ENCODE data around the gene AOPEP.

AOPEP gene

DNA sequence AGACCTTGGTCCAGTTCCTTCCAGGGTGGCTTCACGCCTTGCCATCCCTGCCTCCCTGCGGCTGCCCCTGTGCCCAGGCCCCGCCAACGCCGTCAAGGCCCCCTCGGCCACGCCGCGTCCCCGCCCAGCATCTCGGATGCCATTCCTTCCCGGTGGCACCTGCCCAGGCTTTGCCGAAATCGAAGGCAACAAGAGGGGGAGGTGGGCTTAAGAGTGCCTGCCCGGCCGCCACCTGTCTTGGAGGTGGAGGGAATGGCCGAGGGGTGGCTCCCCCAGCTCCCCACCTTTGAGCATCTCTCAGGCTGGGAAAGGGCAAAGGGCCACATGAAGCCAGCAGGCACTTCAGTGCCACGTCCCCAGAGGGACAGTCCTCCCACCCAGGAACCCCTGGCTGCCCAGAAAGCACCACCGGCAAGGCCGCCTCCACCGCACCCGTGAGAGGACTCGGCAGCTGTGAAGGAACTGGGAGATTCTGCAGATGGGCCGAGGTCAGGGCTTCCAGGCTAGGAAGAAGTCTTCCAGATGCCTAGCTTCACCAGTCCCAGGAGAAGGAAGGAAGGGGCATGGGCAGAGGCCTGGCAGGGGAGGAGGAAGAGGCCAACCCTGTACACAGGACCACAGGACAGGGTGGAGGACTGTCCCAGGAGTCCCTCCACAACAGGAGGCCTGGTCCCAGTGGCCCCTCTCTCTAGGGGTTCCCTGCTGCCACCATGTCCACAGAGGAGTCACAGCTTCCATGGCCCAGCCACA, 373.0 kb downstream of the AOPEP start:
- DNase-seq (ENCODE audit: low read depth), result no peak

DNA sequence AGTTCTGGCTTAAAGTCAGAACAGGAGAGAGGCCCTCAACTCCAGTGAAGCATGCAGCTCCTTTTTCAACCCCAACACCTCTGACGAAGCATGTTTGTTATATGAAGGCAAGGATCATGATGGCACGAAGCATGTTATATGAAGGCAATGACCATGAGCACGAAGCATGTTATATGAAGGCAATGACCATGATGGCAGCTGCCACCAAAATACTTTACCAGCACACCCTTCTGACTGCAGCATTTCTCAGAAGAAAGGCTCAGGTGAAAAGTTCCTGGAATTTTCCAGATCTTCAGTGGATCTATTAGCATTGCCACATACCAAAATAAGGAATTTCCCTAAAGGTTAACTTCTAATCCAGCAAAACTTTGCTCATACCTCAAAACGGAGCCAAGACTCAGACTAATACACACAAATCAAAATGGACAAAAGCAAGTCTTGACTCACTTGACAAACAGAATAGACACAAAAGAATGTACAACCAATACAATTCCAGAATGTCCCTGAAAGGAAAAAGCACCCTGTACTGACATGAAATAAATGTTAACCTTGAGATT, 373.6 kb downstream of the AOPEP start:
- no peak for DNase-seq (ENCODE audit: low read depth)

DNA sequence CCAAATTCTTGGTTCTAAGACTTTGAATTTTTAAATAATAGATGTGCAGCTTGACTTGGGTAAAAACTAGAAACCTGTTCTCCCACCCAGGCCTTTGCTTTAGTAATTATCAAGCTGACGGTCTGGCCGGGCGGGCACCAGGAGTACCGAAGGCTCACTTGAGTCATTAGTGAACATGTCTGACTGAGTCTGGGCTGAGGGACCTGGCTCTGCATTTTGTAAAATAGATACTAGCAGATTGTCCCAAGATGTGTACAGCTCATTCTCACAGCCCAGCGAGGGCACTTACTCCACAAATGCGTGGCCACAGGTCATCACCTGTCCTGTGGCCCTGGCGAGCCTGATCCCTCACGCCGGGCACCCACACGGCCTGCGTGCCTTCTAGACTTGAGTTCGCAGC, 374.8 kb downstream of the AOPEP start:
- DNase-seq (ENCODE audit: low read depth), result no peak

DNA sequence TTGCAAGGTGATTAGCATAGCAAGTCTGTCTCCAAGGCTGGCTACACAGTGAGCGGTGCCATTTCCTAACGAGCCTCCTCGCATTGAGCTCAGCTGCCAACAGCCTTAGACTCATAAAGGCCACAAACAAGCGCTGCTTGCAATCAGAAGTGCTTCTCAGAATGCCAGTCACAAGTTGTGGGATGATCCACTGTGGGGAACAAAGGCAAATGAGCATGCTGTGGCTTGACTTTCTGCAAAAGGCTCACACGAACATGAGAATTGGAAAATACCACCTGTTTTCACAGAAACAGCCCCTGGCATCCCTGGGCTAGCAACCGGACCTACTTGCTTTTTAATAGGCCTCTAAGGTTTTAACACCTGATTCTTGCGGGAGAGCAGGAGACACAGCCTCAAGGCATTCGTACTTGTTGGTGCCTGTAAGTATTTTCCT, 375.5 kb downstream of the AOPEP start:
- DNase-seq (ENCODE audit: low read depth), result no peak

DNA sequence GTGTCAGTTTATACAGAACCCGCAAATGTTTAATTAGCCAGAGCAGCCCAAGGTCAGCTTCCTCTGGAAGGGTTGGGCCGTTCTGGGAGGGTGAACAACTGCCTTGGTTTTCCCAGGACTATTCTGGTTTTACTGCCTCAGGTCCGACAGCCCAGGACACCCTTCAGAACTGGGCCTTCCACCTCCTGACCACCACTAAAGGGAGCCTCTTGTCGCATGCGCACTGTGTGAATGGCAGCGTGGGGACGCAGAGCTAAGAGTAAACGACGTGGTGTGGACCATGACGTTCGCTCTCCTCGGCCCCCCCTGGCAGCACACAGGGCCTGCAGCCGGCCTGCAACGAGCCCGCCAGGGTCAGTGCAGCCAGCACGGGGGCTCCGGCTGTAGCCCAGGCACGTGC, 376.1 kb downstream of the AOPEP start:
- no peak for DNase-seq (ENCODE audit: low read depth)

DNA sequence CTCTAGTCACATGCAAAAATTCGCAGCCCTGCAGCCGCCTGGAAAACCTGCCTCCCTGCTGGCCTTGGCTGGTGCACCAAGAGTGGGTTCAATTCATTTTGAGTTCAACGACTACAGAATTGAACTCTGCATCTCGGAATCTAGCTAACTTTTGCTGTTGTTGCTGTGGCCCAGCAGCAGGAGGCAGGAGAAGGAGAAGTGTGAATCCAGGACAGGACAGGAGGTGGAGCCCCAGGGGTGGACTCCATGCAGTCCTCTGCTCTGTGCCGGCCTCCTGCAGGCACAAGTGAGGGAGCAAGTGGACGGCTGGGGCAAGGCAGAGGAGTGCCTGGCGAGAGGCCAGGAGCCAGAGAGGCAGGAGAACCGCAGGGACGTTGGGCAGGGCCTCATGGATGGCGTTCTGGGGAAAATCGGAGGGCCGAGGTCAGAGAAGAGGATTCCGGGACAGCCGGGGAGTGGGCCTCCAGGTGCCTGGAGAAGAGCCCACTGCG, 376.8 kb downstream of the AOPEP start:
- DNase-seq (ENCODE audit: low read depth), result no peak

DNA sequence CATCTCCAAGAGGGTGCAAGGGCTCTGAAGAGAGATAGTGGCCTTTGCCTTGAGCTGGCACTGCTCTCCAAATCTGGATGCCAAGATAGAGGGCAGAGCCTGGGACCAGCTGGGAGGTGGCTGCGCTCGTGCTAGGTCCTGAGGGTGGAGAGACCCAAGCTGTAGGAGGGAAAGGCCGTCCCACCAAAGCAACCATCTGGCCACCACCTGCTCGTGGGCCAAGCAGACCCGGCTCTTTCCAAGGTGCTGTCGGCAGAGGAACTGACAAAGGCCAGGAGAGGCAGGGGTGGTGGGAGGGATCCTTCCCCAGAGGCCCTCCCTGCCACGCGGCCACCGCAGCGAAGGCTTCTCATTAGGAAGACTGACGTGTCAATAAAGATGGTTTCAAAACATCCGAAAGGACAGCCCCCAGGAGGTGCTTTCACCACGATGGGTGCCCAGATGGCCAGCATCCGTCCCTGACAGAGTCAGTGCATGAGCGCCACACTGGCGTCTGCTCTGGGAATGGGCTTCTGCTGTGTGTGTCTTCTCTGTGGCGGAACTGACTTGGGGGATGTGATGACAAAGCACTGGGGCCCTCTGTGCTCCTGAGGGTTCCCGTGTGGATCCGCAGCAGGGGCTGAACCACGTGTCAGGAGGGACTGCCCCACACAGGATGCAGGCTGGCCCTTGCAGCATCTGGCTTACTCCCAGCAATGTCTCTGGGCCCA, 377.5 kb downstream of the AOPEP start:
- DNase-seq (ENCODE audit: low read depth), result no peak

DNA sequence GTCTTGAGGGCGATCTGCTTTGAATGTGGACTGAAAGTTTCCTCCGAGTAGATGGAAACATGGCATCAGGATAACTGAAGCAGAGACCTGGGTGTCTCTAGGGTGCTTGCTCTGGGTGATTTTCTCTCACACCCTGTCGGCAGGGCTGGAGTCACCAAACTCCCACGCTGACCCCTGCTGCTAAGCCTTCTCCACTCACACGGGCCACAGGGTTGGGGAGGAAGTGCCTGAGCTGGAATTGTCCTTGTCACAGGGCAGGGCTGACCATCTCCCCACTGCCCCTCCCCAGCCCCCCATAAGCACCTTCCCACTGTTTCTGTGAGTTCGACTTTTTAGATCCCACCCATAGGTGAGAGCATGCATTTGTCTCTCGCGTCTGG, 378.1 kb downstream of the AOPEP start:
- no peak for DNase-seq (ENCODE audit: low read depth)

DNA sequence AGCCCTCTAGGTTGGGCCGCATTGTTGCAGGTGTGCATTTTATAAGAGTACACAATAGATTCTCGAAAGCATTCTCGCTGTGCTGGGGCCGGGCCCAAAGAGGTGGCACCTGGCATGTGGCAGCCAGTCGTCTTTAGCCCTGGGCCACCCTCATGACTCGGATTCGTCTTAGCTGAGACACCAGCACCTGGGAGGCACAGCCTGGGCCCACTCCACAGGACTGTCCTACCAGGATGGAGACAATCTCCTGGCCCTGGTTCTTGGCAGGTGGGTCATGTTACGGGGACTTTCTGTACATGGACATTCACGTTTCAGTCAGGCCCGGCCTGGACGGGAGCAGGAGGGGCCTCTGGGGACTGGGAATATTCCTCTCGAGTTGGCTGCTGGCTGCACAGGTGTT, 378.5 kb downstream of the AOPEP start:
- DNase-seq (ENCODE audit: low read depth), result no peak

DNA sequence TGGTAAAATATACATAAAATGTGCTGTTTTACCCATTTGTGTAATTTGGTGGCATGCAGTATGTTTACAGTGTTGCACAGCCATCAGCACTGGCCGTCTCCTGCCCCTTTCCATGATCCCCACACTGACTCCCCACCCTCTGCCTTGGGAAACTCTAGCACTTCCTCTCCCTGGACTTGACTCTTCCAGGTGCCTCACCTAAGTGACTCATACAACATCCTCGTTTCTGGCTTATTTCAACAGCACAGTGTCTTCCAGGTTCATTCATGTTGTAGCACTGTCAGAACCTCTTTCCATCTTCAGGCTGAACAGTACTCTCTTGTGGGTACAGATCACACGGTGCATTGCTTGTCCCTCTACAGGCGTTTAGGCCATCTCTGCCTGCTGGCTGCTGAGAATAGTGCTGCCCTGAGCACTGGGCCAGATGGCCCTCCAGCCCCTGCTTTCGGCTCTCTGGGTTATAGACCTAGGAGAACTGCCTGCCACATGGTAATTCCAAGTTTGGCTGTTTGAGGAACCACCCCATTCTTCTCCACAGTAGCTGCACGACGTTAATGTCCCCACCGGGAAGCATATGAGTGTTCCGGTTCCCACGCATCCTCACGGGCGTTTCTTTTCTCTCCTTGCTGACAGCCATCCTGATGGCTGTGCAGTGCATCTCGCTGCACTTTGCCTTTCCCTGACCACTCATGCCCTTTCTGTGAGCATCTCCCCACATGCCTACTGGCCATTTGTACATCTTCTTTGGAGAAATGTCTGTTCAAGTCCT, 379.2 kb downstream of the AOPEP start:
- no peak for DNase-seq (ENCODE audit: low read depth)

DNA sequence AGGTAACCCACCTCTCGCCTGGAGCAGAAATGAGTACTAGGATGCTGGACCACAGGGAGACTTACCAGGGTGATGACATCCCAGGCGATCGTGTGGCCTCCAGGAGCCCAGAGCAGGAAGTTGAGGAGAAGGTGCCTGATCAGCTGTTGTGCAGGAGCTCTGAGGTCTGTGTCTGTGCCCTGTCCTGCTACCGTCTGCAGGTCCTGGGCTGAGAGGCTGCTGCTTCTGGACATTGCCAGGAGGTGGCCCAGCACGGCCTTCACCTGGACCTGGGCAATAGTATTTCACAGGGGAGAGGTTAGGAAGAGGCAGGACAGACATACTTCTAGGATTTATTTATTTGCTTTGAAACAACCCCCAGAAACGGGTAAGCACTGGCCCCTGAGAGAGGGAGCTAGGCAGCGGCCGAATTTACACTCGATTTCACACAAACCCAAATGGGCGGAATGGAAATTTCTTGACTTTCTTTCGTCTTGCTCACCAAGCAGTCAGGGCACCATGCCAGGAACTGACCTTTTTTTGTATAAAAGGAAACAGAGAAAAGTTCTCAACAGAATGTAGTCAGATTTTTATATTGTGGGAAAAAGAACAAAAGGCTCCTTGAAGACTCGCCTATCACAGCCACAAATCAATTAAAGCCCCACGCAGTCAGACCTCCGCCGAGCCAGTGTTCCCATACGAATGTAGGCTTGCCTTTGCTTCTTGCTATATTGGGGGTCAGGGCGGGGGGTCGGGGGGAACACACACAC, 380.7 kb downstream of the AOPEP start:
- DNase-seq (ENCODE audit: low read depth), result no peak

DNA sequence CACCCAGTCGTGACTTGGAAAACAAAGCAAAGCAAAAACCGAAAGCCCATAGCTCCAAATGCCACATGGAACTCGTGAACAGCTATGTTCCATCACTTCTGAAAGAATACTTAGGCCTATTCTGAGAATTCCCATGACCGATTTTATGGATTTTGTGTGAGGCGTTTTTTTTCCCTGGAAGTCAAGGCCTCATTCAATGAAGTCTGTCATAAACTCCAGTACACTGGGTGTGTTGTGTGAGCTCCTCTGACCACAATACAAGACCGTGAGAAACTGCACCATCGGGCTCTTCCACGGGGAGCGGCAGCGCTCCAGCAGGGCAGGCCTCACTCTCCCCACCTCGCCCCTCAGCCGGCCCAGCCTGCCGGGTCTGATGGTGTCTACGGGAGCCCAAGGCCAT, 381.5 kb downstream of the AOPEP start:
- no peak for DNase-seq (ENCODE audit: low read depth)

DNA sequence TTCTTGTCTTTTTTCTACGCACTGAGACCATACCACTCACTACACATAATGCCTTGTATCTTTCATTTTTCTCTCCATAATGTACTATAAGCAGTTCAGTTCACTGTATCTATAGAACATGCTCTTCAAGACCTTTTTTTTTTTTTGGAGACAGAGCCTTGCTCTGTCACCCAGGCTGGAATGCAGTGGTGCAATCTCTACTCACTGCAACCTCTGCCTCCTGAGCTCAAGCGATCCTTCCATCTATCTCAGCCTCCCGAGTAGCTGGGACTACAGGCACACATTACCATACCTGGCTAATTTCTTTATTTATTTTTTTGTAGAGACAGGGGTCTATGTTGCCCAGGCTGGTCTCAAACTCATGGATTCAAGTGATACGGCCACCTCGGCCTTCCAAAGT, 382.3 kb downstream of the AOPEP start:
- no peak for DNase-seq (ENCODE audit: low read depth)

DNA sequence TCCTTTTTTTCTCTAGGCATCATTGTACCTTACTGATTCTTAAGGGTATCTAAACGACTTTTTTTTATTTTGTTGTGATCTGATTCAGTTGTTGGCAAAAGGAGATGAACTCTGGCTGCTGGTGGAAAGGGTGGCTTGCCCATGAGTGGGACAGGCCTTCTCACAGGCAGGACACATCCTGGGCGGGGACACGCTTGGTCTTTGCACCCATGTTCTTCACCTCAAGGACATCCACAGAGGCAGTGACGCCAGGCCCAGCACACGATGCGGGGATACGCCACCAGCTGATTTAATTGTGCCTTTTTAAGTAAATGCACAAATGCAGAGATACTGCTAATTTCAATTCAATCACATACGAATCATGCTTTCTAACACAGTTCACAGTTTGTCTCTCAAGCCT, 383.0 kb downstream of the AOPEP start:
- no peak for DNase-seq (ENCODE audit: low read depth)

DNA sequence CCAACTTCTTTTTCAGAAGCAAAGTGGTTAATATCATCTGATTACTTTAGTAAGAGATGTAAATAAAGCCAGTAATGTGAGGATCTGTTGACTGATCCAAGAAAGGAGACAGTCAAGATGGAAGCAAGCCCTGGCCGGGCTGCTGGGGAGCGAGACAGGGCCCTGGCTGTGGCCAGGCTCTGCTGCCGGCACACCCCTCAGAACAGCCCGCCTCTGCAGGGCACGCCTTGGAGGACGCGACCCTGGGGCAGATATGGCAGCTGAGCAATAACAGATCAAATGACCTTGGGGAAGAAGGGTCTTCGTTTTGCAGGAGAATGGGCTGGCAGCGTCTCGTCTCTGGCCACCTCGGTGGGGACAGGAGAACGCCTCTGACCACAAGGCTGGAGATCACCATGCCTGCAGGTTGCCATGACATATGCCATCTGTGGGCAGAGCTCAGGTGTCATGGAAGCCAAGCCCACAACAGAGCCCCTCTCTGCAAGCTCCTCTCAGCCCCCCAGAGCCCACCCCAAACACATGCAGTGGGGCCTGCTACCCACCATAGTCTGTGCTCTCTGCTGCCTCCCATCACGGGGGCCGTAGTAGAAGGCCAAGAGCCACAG, 384.5 kb downstream of the AOPEP start:
- DNase-seq (ENCODE audit: low read depth), result no peak

DNA sequence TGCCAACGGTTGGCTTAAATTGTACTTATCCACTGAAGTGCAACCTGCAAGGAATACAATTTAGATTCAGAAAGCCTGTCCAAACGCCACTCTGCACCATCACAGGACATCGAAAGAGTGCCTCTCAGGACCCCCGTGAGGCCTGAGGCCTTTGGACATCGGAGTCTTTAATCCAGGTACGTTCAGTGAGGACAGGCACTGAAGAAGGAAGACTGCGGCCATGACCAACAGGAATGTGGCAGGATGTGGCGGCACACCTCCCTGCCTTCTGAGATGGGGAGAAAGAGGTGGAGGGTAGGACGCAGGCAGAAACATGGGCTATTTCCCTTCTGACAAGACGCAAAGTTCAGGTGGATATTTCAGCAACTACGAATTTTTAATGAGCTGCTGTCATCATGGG, 385.2 kb downstream of the AOPEP start:
- no peak for DNase-seq (ENCODE audit: low read depth)

DNA sequence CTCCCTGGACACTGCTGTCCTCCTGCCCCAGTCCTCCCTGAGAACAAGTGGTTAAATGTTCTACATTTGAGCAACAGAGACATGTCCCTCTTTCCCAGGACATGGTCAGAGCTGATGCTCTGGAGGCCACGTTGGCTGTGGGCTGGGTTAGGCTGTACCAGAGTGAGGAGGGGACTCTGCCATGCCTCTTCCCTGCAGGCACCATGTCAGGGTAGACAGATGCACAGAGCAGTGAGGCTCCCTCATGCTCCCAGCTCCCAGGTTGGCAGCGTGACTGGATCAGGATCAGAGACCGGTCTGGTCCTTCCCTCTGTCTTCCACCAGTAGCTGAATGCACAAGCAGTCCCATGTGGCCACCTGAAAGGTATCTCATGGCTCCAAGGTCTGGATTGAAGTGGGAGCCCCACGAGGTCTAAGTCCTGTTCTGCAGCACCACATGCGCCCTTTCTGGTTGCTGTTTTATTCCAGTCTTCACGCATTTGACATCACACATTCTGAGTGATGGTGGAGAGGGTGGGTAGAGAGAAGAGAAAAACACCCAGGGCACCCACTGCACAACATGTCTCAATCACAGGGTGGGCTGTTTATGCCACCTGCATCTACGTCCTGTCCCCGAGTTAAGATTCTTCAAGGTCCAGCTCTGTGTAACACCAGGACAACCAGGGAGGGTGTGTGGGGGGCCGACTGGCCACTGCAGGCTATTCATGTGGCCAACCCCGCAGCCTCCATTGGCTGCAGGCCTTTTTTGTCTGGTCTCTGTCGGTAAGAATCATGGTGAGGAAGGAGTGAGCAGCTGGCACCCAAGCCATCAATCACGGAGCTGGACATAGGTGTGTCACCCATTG, 386.2 kb downstream of the AOPEP start:
- no peak for DNase-seq (ENCODE audit: low read depth)

DNA sequence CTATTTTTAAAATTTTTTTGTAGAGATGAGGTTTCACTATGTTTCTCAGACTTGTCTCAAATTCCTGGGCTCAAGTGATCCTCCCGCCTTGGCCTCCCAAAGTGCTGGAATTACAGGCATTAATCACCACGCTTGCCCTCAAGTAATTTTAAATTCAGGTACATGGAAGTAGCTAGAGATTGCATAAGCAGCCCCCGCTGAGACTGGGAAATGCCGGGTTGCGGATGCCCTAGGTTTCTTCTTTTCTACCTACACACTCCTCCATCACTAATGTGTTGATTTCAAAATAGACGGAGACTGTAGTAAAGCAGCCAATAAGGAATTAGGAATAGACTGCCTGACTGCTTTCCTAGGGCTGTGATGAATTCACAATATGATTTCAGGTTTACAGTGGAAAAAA, 388.6 kb downstream of the AOPEP start:
- DNase-seq (ENCODE audit: low read depth), result no peak

DNA sequence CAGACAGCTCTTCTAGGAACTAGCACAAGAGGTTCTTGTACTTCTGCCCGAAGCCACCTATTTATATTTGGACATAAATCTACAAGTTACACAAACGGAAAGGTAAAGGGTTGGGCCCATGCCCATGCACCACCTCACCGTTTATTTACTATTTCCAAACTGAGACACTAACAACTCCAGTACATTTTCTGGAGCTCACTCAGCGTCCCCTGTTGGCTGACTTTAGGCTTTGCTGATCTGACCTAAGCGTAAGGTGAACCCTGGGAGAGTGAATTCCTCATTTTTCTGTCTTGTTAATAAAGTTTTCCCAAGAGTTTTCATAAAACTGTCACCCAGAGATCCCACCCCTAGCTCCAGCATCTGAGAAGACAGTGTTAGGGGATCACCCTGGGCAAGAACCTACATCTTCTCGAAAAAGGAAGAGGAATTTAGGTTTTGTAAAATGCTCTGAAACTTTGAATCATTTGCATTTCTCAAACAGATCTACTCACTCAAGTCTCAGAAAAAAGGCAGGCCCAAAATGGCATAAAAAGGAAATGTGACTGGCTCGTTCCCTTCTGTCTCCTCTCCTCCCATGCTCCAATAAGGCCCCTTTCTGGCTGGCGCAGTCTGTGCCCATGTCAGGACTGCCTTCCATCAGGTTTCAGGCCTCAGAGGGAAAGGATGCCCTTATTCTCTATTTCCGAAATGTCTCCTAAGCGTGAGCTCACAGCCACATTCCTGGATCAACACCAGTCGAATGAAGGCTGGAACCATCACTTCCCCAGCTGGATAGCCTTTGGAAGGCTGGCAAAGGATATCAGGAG, 389.7 kb downstream of the AOPEP start:
- no peak for DNase-seq (ENCODE audit: low read depth)

DNA sequence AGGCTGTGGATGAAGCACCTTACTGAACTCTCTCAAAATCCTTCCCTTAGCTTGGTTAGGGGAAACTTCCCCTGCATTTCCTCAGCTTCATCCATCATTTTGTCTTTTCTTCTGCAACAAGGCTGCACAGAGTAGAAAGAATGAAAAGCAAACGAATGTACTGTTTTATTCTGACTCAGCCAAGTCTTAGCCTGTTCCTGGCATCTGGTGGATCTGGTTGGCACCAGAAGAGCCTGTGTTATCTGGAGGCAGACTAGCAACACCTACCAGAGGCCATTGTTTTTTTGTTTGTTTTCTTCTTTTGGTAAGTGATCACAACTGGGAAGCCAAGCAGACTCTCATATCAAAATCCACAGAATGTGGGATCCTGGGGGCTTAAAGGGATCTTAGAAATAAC, 390.3 kb downstream of the AOPEP start:
- DNase-seq (ENCODE audit: low read depth), result no peak

Measured in activated T-helper 9 cell treated with anti-CD3 and anti-CD28 coated beads, Interleukin-2, amount 50 U/mL, for 16 hours (primary cell).